ENCODE measurements around the gene UGT2A3.

DNA sequence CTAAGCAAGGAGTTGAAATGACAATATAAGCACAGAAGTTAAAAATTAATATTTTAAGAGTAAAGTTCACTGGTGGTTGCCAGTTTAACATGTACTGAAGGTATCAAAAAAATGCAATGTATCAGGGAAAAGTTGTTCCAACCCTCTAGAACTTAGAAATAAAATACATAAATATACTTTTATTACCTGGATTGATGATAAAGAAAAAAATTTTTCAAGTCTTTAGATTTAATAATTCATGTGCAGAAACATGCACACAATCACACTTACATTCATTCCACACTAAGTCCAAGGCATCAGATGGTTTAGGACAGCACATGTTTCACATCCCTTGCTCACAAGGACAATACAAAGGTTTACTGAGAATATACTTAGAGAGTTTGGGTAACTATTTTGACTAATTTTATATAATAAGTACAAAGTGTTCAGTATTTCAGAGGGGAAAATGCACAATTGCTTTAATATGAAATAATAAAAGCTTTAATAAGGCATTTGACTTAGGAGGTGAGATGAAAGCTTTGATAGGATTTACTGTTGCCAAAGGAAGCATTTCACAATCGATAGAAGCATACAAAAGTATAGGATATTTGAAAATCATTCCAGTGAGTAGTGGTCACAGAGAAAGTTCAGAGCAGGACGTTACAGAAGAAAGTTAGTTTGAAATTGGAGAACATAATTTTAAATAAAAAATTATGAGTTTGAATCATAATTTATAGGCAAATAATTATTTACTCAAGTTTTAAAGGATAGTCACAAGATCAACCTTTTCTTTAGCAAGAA is 392 bp upstream of the UGT2A3 start:
- TF ChIP-seq, protein P1, sequence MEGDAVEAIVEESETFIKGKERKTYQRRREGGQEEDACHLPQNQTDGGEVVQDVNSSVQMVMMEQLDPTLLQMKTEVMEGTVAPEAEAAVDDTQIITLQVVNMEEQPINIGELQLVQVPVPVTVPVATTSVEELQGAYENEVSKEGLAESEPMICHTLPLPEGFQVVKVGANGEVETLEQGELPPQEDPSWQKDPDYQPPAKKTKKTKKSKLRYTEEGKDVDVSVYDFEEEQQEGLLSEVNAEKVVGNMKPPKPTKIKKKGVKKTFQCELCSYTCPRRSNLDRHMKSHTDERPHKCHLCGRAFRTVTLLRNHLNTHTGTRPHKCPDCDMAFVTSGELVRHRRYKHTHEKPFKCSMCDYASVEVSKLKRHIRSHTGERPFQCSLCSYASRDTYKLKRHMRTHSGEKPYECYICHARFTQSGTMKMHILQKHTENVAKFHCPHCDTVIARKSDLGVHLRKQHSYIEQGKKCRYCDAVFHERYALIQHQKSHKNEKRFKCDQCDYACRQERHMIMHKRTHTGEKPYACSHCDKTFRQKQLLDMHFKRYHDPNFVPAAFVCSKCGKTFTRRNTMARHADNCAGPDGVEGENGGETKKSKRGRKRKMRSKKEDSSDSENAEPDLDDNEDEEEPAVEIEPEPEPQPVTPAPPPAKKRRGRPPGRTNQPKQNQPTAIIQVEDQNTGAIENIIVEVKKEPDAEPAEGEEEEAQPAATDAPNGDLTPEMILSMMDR (IDR thresholded peaks at IDR 0.05), result no peak
- TF ChIP-seq POLR2AphosphoS5 (IDR thresholded peaks at IDR 0.05) (no peak), POLR2A (IDR thresholded peaks at IDR 0.05) (no peak)
